ENCODE results near the gene NTF4.

DNA sequence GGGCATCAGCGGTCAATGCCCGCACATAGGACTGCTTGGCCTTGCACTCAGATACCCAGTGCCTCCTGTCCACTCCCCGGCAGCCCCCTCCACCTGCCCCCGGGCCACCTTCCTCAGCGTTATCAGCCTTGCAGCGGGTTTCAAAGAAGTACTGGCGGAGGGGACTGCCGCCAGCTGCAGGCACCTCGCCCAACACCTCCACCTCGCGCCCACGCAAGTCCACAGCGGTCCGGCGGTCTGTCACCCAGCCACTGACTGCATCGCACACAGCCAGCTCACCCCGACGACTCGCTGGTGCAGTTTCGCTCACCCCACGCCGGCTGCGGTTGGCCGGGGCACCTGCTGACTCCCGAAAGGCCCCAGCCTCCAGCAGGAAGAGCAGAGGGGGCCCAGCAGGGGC lies 3.2 kb downstream of the NTF4 start:
- TF ChIP-seq, protein P1, sequence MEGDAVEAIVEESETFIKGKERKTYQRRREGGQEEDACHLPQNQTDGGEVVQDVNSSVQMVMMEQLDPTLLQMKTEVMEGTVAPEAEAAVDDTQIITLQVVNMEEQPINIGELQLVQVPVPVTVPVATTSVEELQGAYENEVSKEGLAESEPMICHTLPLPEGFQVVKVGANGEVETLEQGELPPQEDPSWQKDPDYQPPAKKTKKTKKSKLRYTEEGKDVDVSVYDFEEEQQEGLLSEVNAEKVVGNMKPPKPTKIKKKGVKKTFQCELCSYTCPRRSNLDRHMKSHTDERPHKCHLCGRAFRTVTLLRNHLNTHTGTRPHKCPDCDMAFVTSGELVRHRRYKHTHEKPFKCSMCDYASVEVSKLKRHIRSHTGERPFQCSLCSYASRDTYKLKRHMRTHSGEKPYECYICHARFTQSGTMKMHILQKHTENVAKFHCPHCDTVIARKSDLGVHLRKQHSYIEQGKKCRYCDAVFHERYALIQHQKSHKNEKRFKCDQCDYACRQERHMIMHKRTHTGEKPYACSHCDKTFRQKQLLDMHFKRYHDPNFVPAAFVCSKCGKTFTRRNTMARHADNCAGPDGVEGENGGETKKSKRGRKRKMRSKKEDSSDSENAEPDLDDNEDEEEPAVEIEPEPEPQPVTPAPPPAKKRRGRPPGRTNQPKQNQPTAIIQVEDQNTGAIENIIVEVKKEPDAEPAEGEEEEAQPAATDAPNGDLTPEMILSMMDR (IDR thresholded peaks at IDR 0.05; ENCODE audit: low read depth, low read length), result no peak
- TF ChIP-seq, protein P2, sequence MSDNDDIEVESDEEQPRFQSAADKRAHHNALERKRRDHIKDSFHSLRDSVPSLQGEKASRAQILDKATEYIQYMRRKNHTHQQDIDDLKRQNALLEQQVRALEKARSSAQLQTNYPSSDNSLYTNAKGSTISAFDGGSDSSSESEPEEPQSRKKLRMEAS (IDR thresholded peaks at IDR 0.05; ENCODE audit: low read depth, low read length), result no peak
- no peak for TF ChIP-seq POLR2A (IDR thresholded peaks at IDR 0.05; ENCODE audit: extremely low read depth, insufficient read length)

Data from NB4 (cell line).